HFFc6 (cell line): ENCODE measurements around the gene CILP2. TPM values are rescaled to one million over a fixed set of nuclear protein-coding genes. Genes with fewer than 3 reads are reported as not detected.

ENCODE experiments used
- DNase-seq: peaks from one replicate; pipeline ENCODE4 v3.0.0-alpha.2; 2018
- H3K27ac Mint-ChIP-seq: 2 replicates; pipeline ENCODE4 v1.8.0; 2020; ENCODE audit warnings: mild to moderate bottlenecking, mixed read lengths
- H3K27me3 Mint-ChIP-seq: 2 replicates; pipeline ENCODE4 v1.8.0; 2021; ENCODE audit warnings: mild to moderate bottlenecking, moderate library complexity, mixed read lengths; ENCODE audit not compliant: insufficient read depth
- H3K36me3 Mint-ChIP-seq: 2 replicates; pipeline ENCODE4 v1.8.0; 2021; ENCODE audit warnings: low read depth, mixed read lengths
- H3K4me1 Mint-ChIP-seq: 2 replicates; pipeline ENCODE4 v1.8.0; 2020; ENCODE audit warnings: low read depth, mixed read lengths
- H3K4me3 Mint-ChIP-seq: 2 replicates; pipeline ENCODE4 v1.8.0; 2020; ENCODE audit warnings: mild to moderate bottlenecking, moderate library complexity, mixed read lengths
- H3K9me3 Mint-ChIP-seq: 2 replicates; pipeline ENCODE4 v1.8.0; 2020; ENCODE audit warnings: mild to moderate bottlenecking, mixed read lengths
- total RNA-seq, 6 experiments: library from RNA; stranded (reverse); fragmentation: NEBNext Ultra II Directional; extraction: Animal tissue kit (Norgen Biotek cat#: 25700); gene quantifications; 2 replicates in 1 of 6; 3 replicates in 5 of 6; pipeline ENCODE4 v1.2.3, GENCODE V29; 2021
- TF ChIP-seq, protein P1 (sequence below): fragments of 200-600 bp; sonication (generic); IDR thresholded peaks from 2 replicates; pipeline ENCODE4 v1.5.0; 2021; ENCODE audit warnings: antibody characterized with exemption, mild to moderate bottlenecking

The CILP2 gene
- total RNA-seq, 6 experiments from 2014 or later: 0.09 to 0.28 (median 0.15) TPM

DNA sequence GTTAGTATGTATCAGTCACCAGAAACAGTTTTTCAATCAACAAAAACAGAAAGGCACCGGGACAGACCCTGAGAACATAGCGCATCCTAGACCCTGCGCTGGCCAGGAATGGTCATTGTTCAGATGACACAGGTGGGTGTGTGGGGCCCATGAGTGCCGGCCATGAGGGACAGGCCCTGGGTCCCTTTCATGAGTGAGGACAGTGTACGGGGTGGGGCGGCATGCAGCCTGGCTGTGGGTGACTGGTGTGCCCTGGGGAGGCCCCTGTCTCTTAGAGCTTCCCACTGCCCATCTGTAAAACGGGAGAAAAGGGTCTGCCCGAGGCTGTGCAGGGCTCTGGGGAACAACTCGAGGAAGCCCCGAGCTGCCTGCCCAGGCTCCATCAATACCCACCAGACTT is 54.6 kb downstream of the CILP2 start:
- peak overlapping the region; percentile 91; the same call in 1 of the 2 replicates for H3K27ac Mint-ChIP-seq
- TF ChIP-seq, protein P1, sequence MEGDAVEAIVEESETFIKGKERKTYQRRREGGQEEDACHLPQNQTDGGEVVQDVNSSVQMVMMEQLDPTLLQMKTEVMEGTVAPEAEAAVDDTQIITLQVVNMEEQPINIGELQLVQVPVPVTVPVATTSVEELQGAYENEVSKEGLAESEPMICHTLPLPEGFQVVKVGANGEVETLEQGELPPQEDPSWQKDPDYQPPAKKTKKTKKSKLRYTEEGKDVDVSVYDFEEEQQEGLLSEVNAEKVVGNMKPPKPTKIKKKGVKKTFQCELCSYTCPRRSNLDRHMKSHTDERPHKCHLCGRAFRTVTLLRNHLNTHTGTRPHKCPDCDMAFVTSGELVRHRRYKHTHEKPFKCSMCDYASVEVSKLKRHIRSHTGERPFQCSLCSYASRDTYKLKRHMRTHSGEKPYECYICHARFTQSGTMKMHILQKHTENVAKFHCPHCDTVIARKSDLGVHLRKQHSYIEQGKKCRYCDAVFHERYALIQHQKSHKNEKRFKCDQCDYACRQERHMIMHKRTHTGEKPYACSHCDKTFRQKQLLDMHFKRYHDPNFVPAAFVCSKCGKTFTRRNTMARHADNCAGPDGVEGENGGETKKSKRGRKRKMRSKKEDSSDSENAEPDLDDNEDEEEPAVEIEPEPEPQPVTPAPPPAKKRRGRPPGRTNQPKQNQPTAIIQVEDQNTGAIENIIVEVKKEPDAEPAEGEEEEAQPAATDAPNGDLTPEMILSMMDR: no peak
- no peaks in the 10 kb centered on the region; the same call in 1 of the 2 replicates for H3K36me3 Mint-ChIP-seq
- peaks cover 48% of the 10 kb centered on the region for H3K4me1 Mint-ChIP-seq
- H3K27me3 Mint-ChIP-seq: no peaks in the 10 kb centered on the region
- no peaks in the 10 kb centered on the region for H3K9me3 Mint-ChIP-seq
- no peak overlapping the region for H3K4me3 Mint-ChIP-seq
- DNase-seq: no peak

DNA sequence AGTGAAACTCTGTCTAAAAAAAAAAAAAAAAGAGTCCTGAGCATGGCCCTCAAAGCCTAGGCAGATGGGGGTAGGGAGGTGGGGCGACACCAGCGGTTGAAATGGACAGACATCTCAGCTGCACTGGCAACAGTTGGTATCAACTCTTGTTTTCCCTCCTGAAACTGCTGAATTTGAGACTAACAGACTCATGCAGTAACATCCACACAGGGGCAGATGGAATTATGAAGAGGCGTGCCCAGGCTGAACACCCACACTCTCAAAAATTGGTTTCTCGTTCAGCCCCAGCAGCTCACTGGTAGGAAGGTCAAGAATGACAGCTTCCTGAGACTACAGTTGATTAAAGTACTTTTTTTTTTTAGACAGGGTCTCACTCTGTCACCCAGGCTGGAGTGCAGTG is 56.3 kb downstream of the CILP2 start:
- no peak overlapping the region for H3K27ac Mint-ChIP-seq
- H3K27me3 Mint-ChIP-seq: no peaks in the 10 kb centered on the region
- peaks cover 37% of the 10 kb centered on the region for H3K4me1 Mint-ChIP-seq
- no peaks in the 10 kb centered on the region for H3K9me3 Mint-ChIP-seq
- DNase-seq: no peak
- no peaks in the 10 kb centered on the region for H3K36me3 Mint-ChIP-seq
- TF ChIP-seq, protein P1: no peak
- H3K4me3 Mint-ChIP-seq: no peak overlapping the region

DNA sequence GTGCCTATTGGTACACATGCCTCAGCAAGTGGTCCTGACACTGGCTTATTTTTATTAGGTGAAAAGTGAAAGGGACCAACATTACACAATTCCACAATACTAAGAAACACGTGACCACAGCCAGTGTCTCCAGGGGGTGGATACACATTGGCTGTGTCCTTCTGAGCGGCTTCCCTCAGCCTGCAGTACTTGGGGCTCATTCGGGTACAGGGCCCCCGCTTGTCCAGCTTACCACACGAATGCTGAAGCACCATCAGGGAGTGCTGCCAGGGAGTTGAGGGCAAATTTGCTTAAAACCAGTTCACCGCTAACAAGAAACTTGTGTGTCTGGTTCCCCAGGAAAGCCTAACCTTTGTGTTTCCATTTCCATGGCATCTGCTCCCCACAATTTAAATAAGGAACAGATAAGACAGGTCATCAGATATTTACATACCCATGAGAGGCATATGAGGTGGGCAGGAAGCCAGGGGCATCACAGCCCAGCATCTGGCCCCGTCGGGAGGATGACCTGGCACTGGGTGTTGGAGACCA is 57.2 kb downstream of the CILP2 start:
- DNase-seq: peak; percentile 17
- Mint-ChIP-seq H3K9me3 (no peaks in the 10 kb centered on the region), H3K4me1 (peaks cover 32% of the 10 kb centered on the region), H3K27me3 (no peaks in the 10 kb centered on the region), H3K27ac (no peak overlapping the region), H3K4me3 (no peak overlapping the region), H3K36me3 (no peaks in the 10 kb centered on the region)
- TF ChIP-seq, protein P1: no peak; the same call in 1 of the 2 replicates

Other genes starting within 250 kb of the CILP2 start
- 10 to 100 TPM; 37.7 to 47.0 (median 44.4) TPM for gene SUGP1, start 217.8 kb upstream of the CILP2 start, total RNA-seq
- gene MAU2, start 217.4 kb upstream of the CILP2 start, total RNA-seq: 10 to 100 TPM; 24.8 to 33.0 (median 29.4) TPM
- 100 to 1,000 TPM; 107 to 123 (median 112) TPM for gene GATAD2A, start 132.6 kb upstream of the CILP2 start, total RNA-seq
- 1 to 10 TPM in 2 of 6 experiments, under 1 TPM in 4; 0.61 to 1.3 (median 0.92) TPM for gene TSSK6, start 22.7 kb upstream of the CILP2 start, total RNA-seq
- 100 to 1,000 TPM; 266 to 393 (median 323) TPM for gene NDUFA13, start 22.0 kb upstream of the CILP2 start, total RNA-seq
- 1 to 10 TPM; 1.4 to 2.5 (median 2.0) TPM for gene YJEFN3, start 9.4 kb upstream of the CILP2 start, total RNA-seq
- gene PBX4, start 80.4 kb downstream of the CILP2 start, total RNA-seq: under 1 TPM in 5 of 6 experiments, not detected in 1; 0.23 to 0.40 (median 0.30) TPM
- gene LPAR2, start 90.0 kb downstream of the CILP2 start, total RNA-seq: 1 to 10 TPM; 2.6 to 4.2 (median 3.2) TPM
- 10 to 100 TPM; 11.5 to 16.7 (median 13.9) TPM for gene GMIP, start 105.4 kb downstream of the CILP2 start, total RNA-seq
- gene ATP13A1, start 125.4 kb downstream of the CILP2 start, total RNA-seq: 10 to 100 TPM; 56.5 to 76.3 (median 61.3) TPM
- 1 to 10 TPM; 6.8 to 8.5 (median 7.2) TPM for gene ZNF101, start 130.6 kb downstream of the CILP2 start, total RNA-seq
- gene ZNF14, start 194.8 kb downstream of the CILP2 start, total RNA-seq: 1 to 10 TPM; 2.2 to 3.1 (median 2.8) TPM